Effector memory CD4-positive, alpha-beta T cell (primary cell): ENCODE data around the gene PCIF1.

ENCODE experiments used
- DNase-seq, 3 donors: peaks; one replicate each; pipeline ENCODE4 v3.0.0-alpha.2; 2020
- H3K27ac ChIP-seq: 2 replicates; pipeline ENCODE4 v1.7.0; 2013; ENCODE audit warnings: mild to moderate bottlenecking, low read length, moderate library complexity; ENCODE audit not compliant: insufficient read depth, poor library complexity, severe bottlenecking
- H3K27me3 ChIP-seq: replicated peaks from 2 replicates; pipeline ENCODE4 v1.7.0; 2013; ENCODE audit warnings: mild to moderate bottlenecking, low read length; ENCODE audit not compliant: insufficient read depth, control insufficient read depth, poor library complexity, severe bottlenecking
- H3K36me3 ChIP-seq: 2 replicates; pipeline ENCODE4 v1.7.0; 2013; ENCODE audit warnings: mild to moderate bottlenecking, low read length, moderate library complexity; ENCODE audit not compliant: control insufficient read depth, insufficient read depth
- H3K4me1 ChIP-seq: 2 replicates; pipeline ENCODE4 v1.7.0; 2013; ENCODE audit warnings: low read length, mild to moderate bottlenecking; ENCODE audit not compliant: control insufficient read depth, insufficient read depth, poor library complexity, severe bottlenecking
- H3K4me3 ChIP-seq: 2 replicates; pipeline ENCODE4 v1.7.0; 2013; ENCODE audit warnings: low read length, low read depth, mild to moderate bottlenecking; ENCODE audit not compliant: insufficient read depth, poor library complexity, severe bottlenecking
- H3K9me3 ChIP-seq: 2 replicates; pipeline ENCODE4 v1.7.0; 2013; ENCODE audit warnings: mild to moderate bottlenecking, low read length, moderate library complexity; ENCODE audit not compliant: control insufficient read depth

The PCIF1 gene

GRCh38 chr20:45938727-45939438 is 4.4 kb downstream of the PCIF1 start:
- H3K9me3 ChIP-seq = no peaks in the 10 kb centered on the region
- H3K4me1 ChIP-seq = peaks cover 13% of the 10 kb centered on the region
- peak overlapping the region; percentile 27 for H3K27ac ChIP-seq
- peaks cover 67% of the 10 kb centered on the region for H3K36me3 ChIP-seq
- H3K27me3 ChIP-seq = no peaks in the 10 kb centered on the region
- no peak overlapping the region for H3K4me3 ChIP-seq
- no peak for DNase-seq

- DNase-seq = no peak
- no peaks in the 10 kb centered on the region for H3K27me3 ChIP-seq
- H3K4me1 ChIP-seq = peaks cover 13% of the 10 kb centered on the region
- H3K36me3 ChIP-seq = peaks cover 79% of the 10 kb centered on the region
- no peaks in the 10 kb centered on the region for H3K9me3 ChIP-seq
- no peak overlapping the region for H3K27ac ChIP-seq
- H3K4me3 ChIP-seq = no peak overlapping the region
Observed at GRCh38 chr20:45940053-45940452, 5.6 kb downstream of the PCIF1 start.

GRCh38 chr20:45940469-45940868 is 6.0 kb downstream of the PCIF1 start:
- no peak for DNase-seq
- Histone ChIP-seq H3K27me3 (no peaks in the 10 kb centered on the region), H3K27ac (no peak overlapping the region), H3K36me3 (peaks cover 83% of the 10 kb centered on the region), H3K9me3 (no peaks in the 10 kb centered on the region), H3K4me3 (no peak overlapping the region), H3K4me1 (peaks cover 13% of the 10 kb centered on the region)

GRCh38 chr20:45943613-45944012 is 9.1 kb downstream of the PCIF1 start:
- Histone ChIP-seq H3K27me3 (no peaks in the 10 kb centered on the region), H3K9me3 (no peaks in the 10 kb centered on the region), H3K4me3 (no peak overlapping the region), H3K4me1 (no peaks in the 10 kb centered on the region), H3K27ac (no peak overlapping the region), H3K36me3 (peaks cover 96% of the 10 kb centered on the region)
- no peak for DNase-seq

- DNase-seq = no peak
- Histone ChIP-seq H3K4me3 (no peak overlapping the region), H3K27ac (no peak overlapping the region)
Observed at GRCh38 chr20:45944151-45944964, 9.9 kb downstream of the PCIF1 start.

GRCh38 chr20:45944965-45945677 is 10.6 kb downstream of the PCIF1 start:
- no peak overlapping the region for H3K27ac ChIP-seq
- DNase-seq = no peak

More at GRCh38 chr20:45944151-45944964, 9.9 kb downstream of the PCIF1 start:
- Histone ChIP-seq H3K9me3 (no peaks in the 10 kb centered on the region), H3K4me1 (no peaks in the 10 kb centered on the region), H3K36me3 (peaks cover 95% of the 10 kb centered on the region), H3K27me3 (no peaks in the 10 kb centered on the region)

GRCh38 chr20:45945678-45946148 is 11.2 kb downstream of the PCIF1 start:
- peaks cover 95% of the 10 kb centered on the region for H3K36me3 ChIP-seq
- DNase-seq = no peak
- H3K27ac ChIP-seq = no peak overlapping the region

More at GRCh38 chr20:45944965-45945677, 10.6 kb downstream of the PCIF1 start:
- Histone ChIP-seq H3K4me1 (no peaks in the 10 kb centered on the region), H3K9me3 (no peaks in the 10 kb centered on the region), H3K27me3 (no peaks in the 10 kb centered on the region), H3K36me3 (peaks cover 95% of the 10 kb centered on the region), H3K4me3 (no peak overlapping the region)

GRCh38 chr20:45946149-45946970 is 11.9 kb downstream of the PCIF1 start:
- DNase-seq = peak in 2 of 3 donors; percentile 19 to 23
- Histone ChIP-seq H3K9me3 (no peaks in the 10 kb centered on the region), H3K4me1 (no peaks in the 10 kb centered on the region), H3K27ac (no peak overlapping the region), H3K27me3 (no peaks in the 10 kb centered on the region), H3K4me3 (no peak overlapping the region), H3K36me3 (peaks cover 93% of the 10 kb centered on the region)

More at GRCh38 chr20:45945678-45946148, 11.2 kb downstream of the PCIF1 start:
- no peaks in the 10 kb centered on the region for H3K27me3 ChIP-seq
- H3K4me1 ChIP-seq = no peaks in the 10 kb centered on the region
- H3K4me3 ChIP-seq = no peak overlapping the region
- no peaks in the 10 kb centered on the region for H3K9me3 ChIP-seq

- no peak for DNase-seq
- Histone ChIP-seq H3K4me1 (no peaks in the 10 kb centered on the region), H3K36me3 (peaks cover 97% of the 10 kb centered on the region), H3K9me3 (no peaks in the 10 kb centered on the region), H3K27ac (no peak overlapping the region), H3K4me3 (no peak overlapping the region), H3K27me3 (no peaks in the 10 kb centered on the region)
Observed at GRCh38 chr20:45947110-45947866, 12.8 kb downstream of the PCIF1 start.
